Common myeloid progenitor, CD34-positive (primary cell): ENCODE results near the gene VWCE.
"Not testable (repeated sequence)": the region's sequence is repeated elsewhere in the genome, so short reads cannot be mapped to it uniquely, and the experiment has no call there.

Experiments used
- CTCF ChIA-PET: fragments of 350-600 bp; sonication (Branson Sonifier 250); formaldehyde crosslinking; loops from one replicate; lab custom pipeline; 2021; ENCODE audit warnings: antibody characterized with exemption; lab: Charles Lee
- POLR2A ChIA-PET: fragments of 350-600 bp; sonication (Branson Sonifier 250); formaldehyde crosslinking; loops from one replicate; lab custom pipeline; 2021; ENCODE audit warnings: antibody characterized with exemption; lab: Charles Lee
- DNase-seq, 3 donors: peaks; one replicate each; pipeline versions ENCODE4 v3.0.0 to v3.0.0-alpha.2; 2013
- H3K27ac ChIP-seq, 2 experiments: 1 replicate in 1 of 2; 2 replicates in 1 of 2; pipeline ENCODE4 v1.7.0; 2013; ENCODE audit warnings: inconsistent platforms in 2 of 2, low read length in 2 of 2, mild to moderate bottlenecking in 2 of 2, low read depth in 1 of 2, moderate library complexity in 1 of 2; ENCODE audit not compliant: severe bottlenecking in 2 of 2, insufficient read depth in 1 of 2, poor library complexity in 1 of 2
- H3K27me3 ChIP-seq, 5 experiments: replicated peaks in 2 of 5; 1 replicate in 3 of 5; 2 replicates in 2 of 5; pipeline versions ENCODE4 v1.6.1 to v1.7.0; 2013; ENCODE audit warnings: low read length in 4 of 5, mild to moderate bottlenecking in 2 of 5, moderate library complexity in 2 of 5, inconsistent platforms in 1 of 5; ENCODE audit not compliant: insufficient read depth in 5 of 5, control insufficient read depth in 4 of 5
- H3K36me3 ChIP-seq, 4 experiments: 1 replicate in 2 of 4; 2 replicates in 2 of 4; pipeline versions ENCODE4 v1.6.1 to v1.7.0; 2013; ENCODE audit warnings: low read length in 3 of 4, control low read depth in 1 of 4, mild to moderate bottlenecking in 1 of 4; ENCODE audit not compliant: control insufficient read depth in 4 of 4, insufficient read depth in 4 of 4
- H3K4me1 ChIP-seq, 4 experiments: 1 replicate in 3 of 4; 2 replicates in 1 of 4; pipeline versions ENCODE4 v1.6.1 to v1.7.1; 2013; ENCODE audit warnings: low read length in 3 of 4, mild to moderate bottlenecking in 3 of 4, control low read depth in 1 of 4, inconsistent platforms in 1 of 4, moderate library complexity in 1 of 4; ENCODE audit not compliant: control insufficient read depth in 4 of 4, insufficient read depth in 4 of 4; ENCODE audit errors: control extremely low read depth in 1 of 4
- H3K4me3 ChIP-seq, 7 experiments: 1 replicate in 4 of 7; 2 replicates in 3 of 7; pipeline versions ENCODE4 v1.5.1 to v1.7.0; 2013; ENCODE audit warnings: mild to moderate bottlenecking in 7 of 7, low read length in 6 of 7, moderate library complexity in 6 of 7, inconsistent platforms in 2 of 7, low read depth in 2 of 7, control low read depth in 1 of 7; ENCODE audit not compliant: insufficient read depth in 4 of 7, control insufficient read depth in 1 of 7; ENCODE audit errors: extremely low read depth in 1 of 7
- H3K9me3 ChIP-seq, 5 experiments: 1 replicate in 4 of 5; 2 replicates in 1 of 5; pipeline versions ENCODE4 v1.6.1 to v1.7.1; 2013; ENCODE audit warnings: low read length in 4 of 5, mild to moderate bottlenecking in 2 of 5, inconsistent platforms in 1 of 5, low read depth in 1 of 5, moderate library complexity in 1 of 5; ENCODE audit not compliant: control insufficient read depth in 4 of 5, insufficient read depth in 2 of 5; ENCODE audit errors: control extremely low read depth in 1 of 5
- WGBS: methylation state at CpG from one replicate; pipeline ENCODE4 v1.1.5; 2013; ENCODE audit not compliant: insufficient coverage; 5-methylcytosine and 5-hydroxymethylcytosine counted together

Gene VWCE

DNA sequence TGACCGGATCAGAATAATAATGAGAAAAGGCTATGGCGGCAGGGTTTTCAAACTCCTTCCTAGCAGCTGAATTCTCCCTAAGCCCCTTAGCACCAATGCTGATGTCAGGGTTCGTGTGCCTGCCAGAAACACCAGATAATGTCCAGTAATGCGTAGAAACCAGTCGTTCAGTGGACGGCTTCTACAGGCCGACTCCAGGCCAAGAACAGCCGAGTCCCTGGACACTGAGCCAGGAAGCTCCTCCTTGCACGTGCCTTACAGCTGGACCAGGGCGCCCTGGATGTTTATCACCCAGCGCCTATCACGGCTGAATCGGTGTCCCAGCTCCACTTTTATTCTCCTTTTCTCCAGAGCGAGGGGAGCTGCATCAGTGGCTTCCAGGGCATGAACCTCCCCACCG lies 82.9 kb downstream of the VWCE start:
- WGBS: no CpG with 5 or more reads among the region's 15 CpGs
- H3K36me3 ChIP-seq, DNase-seq, H3K27me3 ChIP-seq, H3K27ac ChIP-seq, H3K4me1 ChIP-seq, H3K9me3 ChIP-seq, H3K4me3 ChIP-seq, CTCF ChIA-PET, POLR2A ChIA-PET: not testable (repeated sequence)

DNA sequence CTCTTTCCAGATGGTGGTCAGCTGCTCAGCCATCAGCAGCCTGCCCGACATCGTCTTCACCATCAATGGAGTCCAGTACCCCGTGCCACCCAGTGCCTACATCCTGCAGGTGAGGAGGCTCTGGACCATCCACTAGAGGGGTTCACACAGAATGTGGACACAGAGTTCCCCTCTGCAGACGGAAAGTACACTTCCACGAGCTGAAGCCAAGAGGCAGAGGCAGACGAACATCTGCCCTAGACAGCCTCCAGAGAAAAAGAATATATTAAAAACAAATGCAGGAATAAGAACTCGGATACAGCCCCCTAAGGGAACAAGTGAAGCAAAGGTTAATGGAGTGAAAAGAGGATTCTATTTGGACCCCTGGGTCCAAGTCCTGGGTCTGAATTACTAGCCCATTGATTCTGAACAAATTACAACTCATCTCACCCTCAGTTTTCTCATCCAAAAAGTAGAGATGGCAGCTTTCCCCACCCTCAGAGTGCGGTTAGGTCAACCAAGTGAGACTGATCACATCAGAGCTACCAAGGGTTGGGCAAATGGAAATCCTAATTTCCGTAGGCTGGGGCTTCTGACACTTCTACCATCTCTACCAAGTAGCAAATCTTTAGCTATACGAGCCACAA lies 83.7 kb downstream of the VWCE start:
- H3K9me3 ChIP-seq, H3K27ac ChIP-seq, DNase-seq, POLR2A ChIA-PET, H3K4me1 ChIP-seq, CTCF ChIA-PET, H3K36me3 ChIP-seq, H3K27me3 ChIP-seq, H3K4me3 ChIP-seq: not testable (repeated sequence)
- no CpG with 5 or more reads among the region's 10 CpGs for WGBS

DNA sequence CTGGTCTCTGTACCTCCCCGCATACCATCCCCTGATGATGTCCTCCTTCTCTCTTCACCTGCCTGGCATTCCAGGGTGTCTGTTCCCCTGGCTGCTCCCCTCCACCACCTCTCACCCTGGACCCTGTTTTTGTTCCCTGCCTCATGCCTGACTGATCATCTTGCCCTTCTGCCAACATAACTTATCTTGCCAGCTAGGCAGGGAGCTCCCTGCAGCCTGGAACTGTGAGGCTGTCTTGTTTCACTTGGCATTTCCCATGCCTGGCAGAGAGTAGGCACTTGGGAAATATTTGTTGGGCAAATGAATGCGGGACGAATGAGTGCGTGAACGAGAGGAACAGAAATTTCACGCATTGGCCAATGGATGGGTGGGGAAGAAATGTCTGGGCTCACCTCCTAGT lies 84.5 kb downstream of the VWCE start:
- H3K27me3 ChIP-seq, H3K9me3 ChIP-seq, POLR2A ChIA-PET, H3K4me3 ChIP-seq, CTCF ChIA-PET, H3K4me1 ChIP-seq, DNase-seq, H3K36me3 ChIP-seq, H3K27ac ChIP-seq: not testable (repeated sequence)
- no CpG with 5 or more reads among the region's 6 CpGs for WGBS
